Left renal pelvis (tissue), 4 donors: ENCODE data around the gene THAP8. TPM values are rescaled to one million over a fixed set of nuclear protein-coding genes. Genes with fewer than 3 reads are reported as not detected.
A peak's percentile ranks its signal among the peaks of the same experiment; 100 is the strongest.
"Not testable (repeated sequence)": the region's sequence is repeated elsewhere in the genome, so short reads cannot be mapped to it uniquely, and the experiment has no call there.

Experiments used
- DNase-seq, 4 donors: peaks; one replicate each; pipeline ENCODE4 v3.0.0-alpha.2; 2013; ENCODE audit warnings: low read depth in 4 of 4, low spot score in 3 of 4
- polyA plus RNA-seq, 4 donors: library from polyadenylated mRNA; unstranded; fragments of 120-200 nt; gene quantifications; one replicate each; pipeline ENCODE4 v1.2.1, GENCODE V29; 2013; ENCODE audit not compliant: insufficient read length in 4 of 4

The THAP8 gene
- polyA plus RNA-seq, 4 donors, result 6.6 to 15.0 (median 10.2) TPM

- DNase-seq, result no peak
These were observed 18.0 kb upstream of the THAP8 start for GRCh38 chr19:36072081-36072480.

DNA sequence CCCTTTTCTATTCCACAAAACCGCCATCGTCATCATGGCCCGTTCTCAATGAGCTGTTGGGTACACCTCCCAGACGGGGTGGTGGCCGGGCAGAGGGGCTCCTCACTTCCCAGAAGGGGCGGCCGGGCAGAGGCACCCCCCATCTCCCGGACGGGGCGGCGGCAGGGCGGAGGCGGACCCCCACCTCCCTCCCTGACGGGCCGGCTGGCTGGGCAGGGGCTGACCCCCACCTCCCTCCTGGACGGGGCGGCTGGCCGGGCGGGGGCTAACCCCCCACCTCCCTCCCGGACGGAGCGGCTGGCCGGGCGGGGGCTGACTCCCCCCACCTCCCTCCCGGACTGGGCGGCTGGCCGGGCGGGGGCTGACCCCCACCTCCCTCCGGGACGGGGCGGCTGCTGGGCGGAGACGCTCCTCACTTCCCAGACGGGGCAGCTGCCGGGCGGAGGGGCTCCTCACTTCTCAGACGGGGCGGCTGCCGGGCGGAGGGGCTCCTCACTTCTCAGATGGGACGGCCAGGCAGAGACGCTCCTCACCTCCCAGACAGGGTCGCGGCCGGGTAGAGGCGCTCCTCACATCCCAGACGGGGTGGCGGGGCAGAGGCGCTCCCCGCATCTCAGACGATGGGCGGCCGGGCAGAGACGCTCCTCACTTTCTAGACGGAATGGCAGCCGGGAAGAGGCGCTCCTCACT lies 14.9 kb upstream of the THAP8 start:
- DNase-seq, result not testable (repeated sequence)

DNA sequence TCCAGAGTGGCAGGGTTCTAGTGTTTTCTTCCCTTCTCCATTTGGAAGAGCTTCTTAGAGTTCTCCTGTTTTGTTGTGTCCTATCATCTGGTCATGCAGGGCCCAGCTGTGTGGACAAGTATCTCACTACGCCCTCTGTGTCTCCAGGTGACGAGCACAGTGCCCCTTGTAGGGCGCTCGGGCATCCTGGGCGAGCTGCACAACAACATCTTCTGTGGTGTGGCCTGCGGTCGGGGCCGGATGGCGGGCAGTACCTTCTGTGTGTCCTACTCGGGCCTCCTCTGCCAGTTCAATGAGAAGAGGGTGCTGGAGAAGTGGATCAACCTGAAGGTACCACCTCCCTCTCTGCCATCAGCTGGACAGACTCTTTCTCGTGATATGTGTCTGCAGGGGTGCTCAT lies 13.6 kb upstream of the THAP8 start:
- no peak for DNase-seq

- no peak for DNase-seq
These were observed 10.7 kb upstream of the THAP8 start for GRCh38 chr19:36064826-36065225.

DNA sequence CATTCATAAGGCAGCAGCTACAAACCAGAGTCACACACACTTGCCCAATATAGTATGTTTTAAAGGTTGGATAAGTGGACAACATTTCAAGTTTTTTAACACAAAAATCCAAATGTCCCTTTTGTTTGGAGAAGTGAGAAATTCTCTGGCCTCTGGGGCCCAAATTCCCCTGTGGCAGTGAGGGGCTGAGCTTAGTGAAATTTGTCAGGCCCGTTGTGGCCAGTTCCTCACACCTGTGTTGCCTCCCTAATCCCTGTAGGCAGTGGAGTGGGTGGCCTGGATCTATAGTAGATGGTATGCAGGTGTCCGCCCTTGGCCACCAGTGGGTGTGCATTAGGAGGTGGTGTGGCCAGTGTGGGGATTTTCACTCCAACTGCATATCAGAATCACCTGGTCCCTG lies 7.3 kb upstream of the THAP8 start:
- DNase-seq, result no peak

GRCh38 chr19:36060430-36060829 lies 6.3 kb upstream of the THAP8 start:
- DNase-seq, result no peak

- no peak for DNase-seq
These were observed 5.3 kb upstream of the THAP8 start for GRCh38 chr19:36059180-36059910.

DNA sequence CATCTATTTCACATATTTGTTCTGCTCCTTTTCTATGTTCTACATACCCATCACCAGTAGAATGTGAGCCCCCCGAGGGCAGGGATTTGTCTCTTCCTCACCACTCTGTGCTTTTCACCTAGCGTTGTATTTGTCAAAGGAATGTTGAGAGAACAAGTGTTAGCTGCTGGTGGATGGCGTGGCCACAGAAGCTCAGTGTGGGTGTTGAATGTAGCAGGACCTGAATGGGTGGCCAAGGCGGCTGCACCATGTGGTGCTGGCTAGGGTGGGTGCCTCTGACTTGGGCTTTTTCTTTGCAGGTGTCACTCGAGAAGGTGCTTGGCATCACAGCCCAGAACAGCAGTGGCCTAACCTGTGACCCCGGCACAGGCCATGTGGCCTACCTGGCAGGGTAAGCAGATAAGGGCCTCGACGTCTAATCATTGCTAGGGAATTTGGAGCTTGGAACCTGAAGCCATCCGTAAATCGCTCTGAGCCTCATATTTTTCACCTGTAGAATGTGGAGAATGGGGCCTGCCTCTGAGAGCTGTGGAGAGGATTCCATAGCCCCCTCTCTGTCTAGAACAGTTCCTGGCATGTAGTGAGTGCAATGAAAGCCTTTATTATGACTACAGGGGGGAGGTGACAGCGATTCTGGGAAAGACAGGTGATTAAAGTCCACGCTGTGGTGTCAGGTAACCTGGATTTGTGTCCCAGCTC lies 4.5 kb upstream of the THAP8 start:
- DNase-seq, result no peak

GRCh38 chr19:36054733-36055686 lies 925 bp upstream of the THAP8 start, which contains the start of gene WDR62:
Gene WDR62 (plus strand): TSS chr19:36054897. CDS start chr19:36054972, 75 bp downstream.
- DNase-seq, result no peak

- no peak for DNase-seq
These were observed 2.4 kb downstream of the THAP8 start for GRCh38 chr19:36051637-36052036.

- DNase-seq, result no peak
These were observed 2.8 kb downstream of the THAP8 start for GRCh38 chr19:36051236-36051635.

- no peak for DNase-seq
These were observed 4.9 kb downstream of the THAP8 start for GRCh38 chr19:36049080-36049698.

DNA sequence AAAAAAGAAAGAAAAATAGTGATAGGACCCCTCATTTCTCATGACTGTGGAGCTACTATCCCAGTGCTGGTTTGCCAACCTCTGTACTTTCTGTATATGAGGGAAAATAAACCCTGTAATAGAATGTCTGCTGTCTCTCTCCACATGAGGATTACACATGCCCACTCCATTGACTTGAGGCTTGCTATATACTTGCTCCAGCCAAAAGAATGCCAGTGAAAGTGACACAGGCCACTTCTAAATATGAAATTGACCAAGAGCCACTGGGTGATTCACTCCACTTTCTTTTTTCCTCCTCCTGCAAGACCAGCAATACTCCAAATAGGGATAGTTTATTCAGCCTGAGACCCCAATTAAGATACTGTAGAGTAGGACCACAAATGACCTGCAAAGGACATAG lies 6.2 kb downstream of the THAP8 start:
- DNase-seq, result no peak

- DNase-seq, result no peak
These were observed 7.5 kb downstream of the THAP8 start for GRCh38 chr19:36046443-36047050.

- DNase-seq, result no peak
These were observed 10.1 kb downstream of the THAP8 start for GRCh38 chr19:36043952-36044351.

GRCh38 chr19:36041831-36042230 lies 12.3 kb downstream of the THAP8 start:
- DNase-seq, result peak in 2 of 4 donors; percentile 45 to 56

- DNase-seq, result not testable (repeated sequence)
These were observed 13.0 kb downstream of the THAP8 start for GRCh38 chr19:36041092-36041491.

GRCh38 chr19:36040495-36040894 lies 13.6 kb downstream of the THAP8 start:
- DNase-seq, result no peak

GRCh38 chr19:36032251-36033104 lies 21.6 kb downstream of the THAP8 start, which contains the start of gene CLIP3:
Gene CLIP3 (minus strand): TSS chr19:36032873. CDS start chr19:36032357, 516 bp downstream.
- peak in 1 of 4 donors; percentile 41 for DNase-seq
